Mononuclear cell (primary cell): ENCODE results near the gene HMX2. TPM values are rescaled to one million over a fixed set of nuclear protein-coding genes. Genes with fewer than 3 reads are reported as not detected.

Experiments
- H3K27me3 ChIP-seq: 2 replicates; pipeline ENCODE4 v1.6.0; 2011; ENCODE audit warnings: low read length, control low read depth; ENCODE audit not compliant: insufficient read depth
- H3K4me1 ChIP-seq: 2 replicates; pipeline ENCODE4 v1.5.1; 2011; ENCODE audit warnings: mild to moderate bottlenecking, low read length, control low read depth; ENCODE audit not compliant: insufficient read depth
- H3K4me3 ChIP-seq: 2 replicates; pipeline ENCODE4 v1.5.1; 2011; ENCODE audit warnings: mild to moderate bottlenecking, low read length, moderate library complexity
- H3K9me3 ChIP-seq: 2 replicates; pipeline ENCODE4 v1.5.1; 2011; ENCODE audit warnings: low read depth, mild to moderate bottlenecking, control low read depth, low read length
- total RNA-seq: library from RNA; depleted of rRNA; stranded (reverse); fragments of >200 nt; gene quantifications from one replicate; pipeline ENCODE4 v1.2.3, GENCODE V29; 2012

HMX2 gene
- total RNA-seq, 1 donor: not detected

GRCh38 chr10:123134915-123135414 is 13.0 kb upstream of the HMX2 start:
- no peak overlapping the region for H3K4me3 ChIP-seq
- peaks cover 52% of the 10 kb centered on the region for H3K4me1 ChIP-seq
- peaks cover 95% of the 10 kb centered on the region for H3K27me3 ChIP-seq
- H3K9me3 ChIP-seq: no peaks in the 10 kb centered on the region

DNA sequence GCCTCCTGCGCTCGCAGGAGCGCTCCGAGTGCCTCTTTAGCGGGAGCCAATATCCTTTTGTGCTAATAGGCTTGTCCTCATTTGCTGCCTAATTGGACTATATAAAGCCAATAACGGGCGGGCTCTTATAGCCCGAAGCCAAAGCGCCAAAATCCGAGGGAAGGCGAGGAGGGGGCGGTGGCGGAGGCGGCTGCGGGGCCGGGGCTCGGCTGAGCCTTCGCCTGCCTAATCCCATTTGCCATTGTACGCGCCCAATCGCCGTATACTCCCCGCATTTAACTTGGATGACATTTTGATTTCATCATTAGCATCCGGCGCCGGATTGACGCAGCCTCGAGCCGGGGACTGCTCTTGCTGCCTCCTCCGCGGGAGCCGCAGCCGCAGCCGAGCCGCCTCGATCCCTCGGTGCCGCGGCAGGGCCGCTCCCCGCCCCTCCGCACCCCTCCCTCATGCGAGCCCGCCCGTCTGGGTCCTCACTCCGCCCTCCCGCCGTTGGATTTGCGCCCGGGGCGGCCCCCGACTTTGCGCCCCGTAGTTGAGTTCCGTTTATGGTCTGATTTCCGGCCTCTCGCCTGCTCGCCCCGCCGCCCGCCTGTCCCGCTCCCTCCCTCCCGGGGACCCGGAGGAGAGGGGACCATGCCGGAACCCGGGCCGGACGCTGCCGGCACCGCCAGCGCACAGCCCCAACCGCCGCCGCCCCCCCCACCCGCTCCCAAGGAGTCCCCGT is 12.4 kb upstream of the HMX2 start, which contains the start of gene HMX3:
Gene HMX3, plus strand, starts transcription at position 556 of the 727 bp plus-strand sequence. Its CDS starts 81 bp downstream, at position 637.
- Histone ChIP-seq H3K4me1 (peaks cover 52% of the 10 kb centered on the region), H3K9me3 (no peaks in the 10 kb centered on the region), H3K4me3 (no peak within 1 kb of the TSS), H3K27me3 (peaks cover 95% of the 10 kb centered on the region)

DNA sequence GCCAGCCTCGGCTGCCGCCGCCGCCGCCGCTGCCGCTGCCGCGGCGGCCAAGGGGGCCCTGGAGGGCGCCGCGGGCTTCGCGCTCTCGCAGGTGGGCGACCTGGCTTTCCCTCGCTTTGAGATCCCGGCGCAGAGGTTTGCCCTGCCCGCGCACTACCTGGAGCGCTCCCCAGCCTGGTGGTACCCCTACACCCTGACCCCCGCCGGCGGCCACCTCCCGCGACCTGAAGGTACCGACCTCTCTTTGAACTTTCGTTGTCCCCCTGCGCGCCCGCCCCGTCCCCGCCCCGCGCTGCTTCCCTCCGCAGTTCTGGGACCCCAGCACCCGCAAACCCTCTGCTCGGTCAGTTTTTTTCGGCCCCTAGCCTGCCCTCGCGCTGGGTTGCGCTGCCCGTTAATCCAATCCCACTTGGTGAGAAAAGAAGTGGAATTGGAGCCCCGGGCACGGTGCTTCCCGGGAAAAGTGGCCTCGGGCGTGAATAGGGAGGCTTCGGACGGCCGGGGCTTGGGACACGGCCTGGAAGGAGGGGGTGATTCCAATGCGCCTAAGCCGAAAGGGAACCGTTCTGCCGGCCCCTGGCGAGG is 11.6 kb upstream of the HMX2 start:
- H3K27me3 ChIP-seq: peaks cover 95% of the 10 kb centered on the region
- H3K9me3 ChIP-seq: no peaks in the 10 kb centered on the region
- peaks cover 52% of the 10 kb centered on the region for H3K4me1 ChIP-seq
- H3K4me3 ChIP-seq: no peak overlapping the region

- peaks cover 95% of the 10 kb centered on the region for H3K27me3 ChIP-seq
- H3K9me3 ChIP-seq: no peaks in the 10 kb centered on the region
- peaks cover 52% of the 10 kb centered on the region for H3K4me1 ChIP-seq
- H3K4me3 ChIP-seq: no peak overlapping the region
Measured at GRCh38 chr10:123136806-123137642, 10.9 kb upstream of the HMX2 start.

- H3K9me3 ChIP-seq: no peaks in the 10 kb centered on the region
- H3K27me3 ChIP-seq: peaks cover 94% of the 10 kb centered on the region
- no peak overlapping the region for H3K4me3 ChIP-seq
- H3K4me1 ChIP-seq: peaks cover 40% of the 10 kb centered on the region
Measured at GRCh38 chr10:123139165-123139520, 8.8 kb upstream of the HMX2 start.

GRCh38 chr10:123139521-123140163 is 8.3 kb upstream of the HMX2 start:
- Histone ChIP-seq H3K4me1 (peaks cover 35% of the 10 kb centered on the region), H3K4me3 (no peak overlapping the region), H3K9me3 (no peaks in the 10 kb centered on the region), H3K27me3 (peaks cover 94% of the 10 kb centered on the region)

DNA sequence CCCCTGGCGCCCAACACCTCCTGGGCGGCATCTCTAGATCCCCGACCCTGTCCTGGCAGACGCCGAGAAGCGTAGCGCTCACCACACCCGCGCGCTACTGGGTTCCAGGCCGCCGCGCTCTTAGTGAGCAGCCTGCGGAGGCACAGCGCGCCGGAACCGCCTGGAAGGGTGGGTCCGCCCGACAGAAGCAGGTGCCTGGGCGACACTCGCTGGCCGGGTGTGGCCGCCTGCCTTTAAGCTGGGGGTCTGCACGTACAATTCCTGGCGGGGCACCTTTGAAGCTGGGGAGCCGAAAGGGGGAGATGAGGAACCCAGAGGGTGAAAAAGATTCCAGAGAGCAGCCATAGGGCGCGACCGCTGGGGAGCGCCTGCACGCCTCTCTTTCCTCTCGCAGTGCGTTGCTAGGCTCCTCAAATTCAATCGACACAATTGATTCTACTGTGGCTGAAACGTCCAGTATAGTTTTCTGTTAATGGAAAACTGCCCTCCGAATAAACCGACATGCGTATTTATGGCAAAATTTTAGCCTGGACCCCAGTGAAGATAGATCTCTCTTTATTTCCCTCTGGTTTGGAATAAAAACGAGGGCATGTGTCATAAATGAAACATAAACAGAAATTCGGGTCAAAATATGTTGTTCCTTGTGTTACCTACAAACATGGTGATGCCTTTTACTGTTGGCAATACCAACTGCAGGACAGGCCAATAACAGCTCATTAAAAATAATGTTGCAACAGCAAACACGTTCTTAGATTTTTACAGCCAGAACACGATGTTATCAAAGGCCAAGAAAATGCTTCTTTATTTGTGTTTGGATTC is 7.6 kb upstream of the HMX2 start:
- H3K9me3 ChIP-seq: no peaks in the 10 kb centered on the region
- peaks cover 31% of the 10 kb centered on the region for H3K4me1 ChIP-seq
- peaks cover 94% of the 10 kb centered on the region for H3K27me3 ChIP-seq
- H3K4me3 ChIP-seq: no peak overlapping the region

GRCh38 chr10:123140983-123141390 is 6.9 kb upstream of the HMX2 start:
- H3K27me3 ChIP-seq: peaks cover 97% of the 10 kb centered on the region
- no peaks in the 10 kb centered on the region for H3K9me3 ChIP-seq
- peaks cover 30% of the 10 kb centered on the region for H3K4me1 ChIP-seq
- H3K4me3 ChIP-seq: no peak overlapping the region

- Histone ChIP-seq H3K4me3 (no peak overlapping the region), H3K27me3 (peaks cover 97% of the 10 kb centered on the region), H3K4me1 (peaks cover 28% of the 10 kb centered on the region), H3K9me3 (no peaks in the 10 kb centered on the region)
Measured at GRCh38 chr10:123141791-123142700, 5.9 kb upstream of the HMX2 start.

DNA sequence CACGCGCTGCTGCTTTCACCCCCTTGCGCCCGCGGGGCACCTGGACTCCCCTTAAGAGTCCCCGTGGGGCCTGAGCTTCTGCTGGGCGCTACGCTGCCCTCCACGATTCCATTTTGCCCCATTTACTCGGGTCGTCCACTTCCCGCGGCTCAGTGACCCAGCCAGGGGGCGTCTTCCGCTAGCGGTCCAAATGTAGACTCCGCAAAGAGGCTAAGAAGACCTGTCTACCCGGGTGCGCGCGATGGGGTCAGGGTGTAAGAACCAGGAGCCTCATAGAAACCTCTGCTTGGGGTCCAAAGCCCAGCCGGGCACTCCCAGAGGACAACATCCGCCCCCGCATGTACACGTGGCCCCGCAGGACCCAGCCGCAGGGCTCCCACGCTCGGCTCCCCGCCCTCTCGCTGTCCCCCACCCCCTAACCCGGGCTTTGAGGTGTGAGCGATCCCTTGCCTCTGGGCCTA is 5.2 kb upstream of the HMX2 start:
- peaks cover 28% of the 10 kb centered on the region for H3K4me1 ChIP-seq
- H3K27me3 ChIP-seq: peaks cover 97% of the 10 kb centered on the region
- no peaks in the 10 kb centered on the region for H3K9me3 ChIP-seq
- H3K4me3 ChIP-seq: no peak overlapping the region

DNA sequence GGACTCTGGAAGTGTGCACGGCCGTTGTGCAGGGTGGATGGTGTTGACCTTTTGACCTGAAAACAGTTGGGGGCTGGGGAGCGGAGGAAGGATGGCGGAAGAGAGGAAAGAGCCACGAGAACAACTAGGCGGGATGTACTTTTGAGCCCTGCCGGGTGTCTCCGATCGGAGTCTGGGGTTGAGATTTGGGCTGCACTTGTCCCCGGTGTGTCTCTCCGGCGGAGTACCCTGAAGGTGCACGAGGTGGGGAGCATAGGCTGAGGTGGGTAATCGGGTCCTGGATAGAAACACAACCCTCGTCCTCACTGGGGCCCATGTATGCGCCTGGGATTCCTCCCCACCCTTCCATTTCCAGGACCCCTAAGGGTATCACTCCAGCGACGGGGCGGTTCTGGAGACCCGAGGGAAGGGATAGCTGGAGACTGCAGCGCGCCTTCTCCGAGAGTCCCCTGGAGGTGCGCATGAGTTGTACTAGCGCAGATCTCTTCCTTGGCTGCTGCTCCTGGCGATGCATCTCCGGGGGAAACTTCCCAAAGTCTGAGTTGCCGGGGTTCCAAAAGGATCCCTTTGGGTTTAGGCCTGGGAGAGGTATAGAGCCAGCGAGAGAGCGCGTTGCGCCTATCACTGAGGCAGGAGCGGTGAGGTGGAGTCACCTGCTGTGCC is 4.6 kb upstream of the HMX2 start:
- Histone ChIP-seq H3K27me3 (peaks cover 95% of the 10 kb centered on the region), H3K9me3 (no peaks in the 10 kb centered on the region), H3K4me3 (no peak overlapping the region), H3K4me1 (peaks cover 30% of the 10 kb centered on the region)

- peaks cover 35% of the 10 kb centered on the region for H3K4me1 ChIP-seq
Measured at GRCh38 chr10:123143825-123144168, 4.1 kb upstream of the HMX2 start.

More at GRCh38 chr10:123143825-123144168, 4.1 kb upstream of the HMX2 start:
- H3K27me3 ChIP-seq: peaks cover 95% of the 10 kb centered on the region
- no peaks in the 10 kb centered on the region for H3K9me3 ChIP-seq
- H3K4me3 ChIP-seq: no peak overlapping the region
